ENCODE results near the gene SPATA19.

DNA sequence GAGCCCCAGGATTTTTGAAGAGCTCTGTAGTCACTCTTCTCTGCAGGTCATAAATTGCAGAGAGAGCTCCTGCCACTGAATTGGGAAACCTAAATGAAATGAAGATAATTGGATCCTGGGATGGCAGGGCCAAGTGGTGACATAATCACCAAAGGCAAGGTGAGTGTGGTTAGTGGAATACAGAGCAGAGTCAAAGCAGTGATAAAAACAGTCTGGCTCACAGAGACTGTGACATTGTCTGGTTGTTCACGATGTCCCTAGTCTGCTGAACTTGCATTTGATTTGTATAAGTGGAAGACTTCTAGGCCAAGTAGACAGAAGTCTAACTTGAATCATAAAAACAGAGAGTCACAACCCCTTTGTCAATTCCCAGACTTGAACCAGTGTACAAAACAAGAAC is 26.8 kb upstream of the SPATA19 start:
- TF ChIP-seq, protein P1, sequence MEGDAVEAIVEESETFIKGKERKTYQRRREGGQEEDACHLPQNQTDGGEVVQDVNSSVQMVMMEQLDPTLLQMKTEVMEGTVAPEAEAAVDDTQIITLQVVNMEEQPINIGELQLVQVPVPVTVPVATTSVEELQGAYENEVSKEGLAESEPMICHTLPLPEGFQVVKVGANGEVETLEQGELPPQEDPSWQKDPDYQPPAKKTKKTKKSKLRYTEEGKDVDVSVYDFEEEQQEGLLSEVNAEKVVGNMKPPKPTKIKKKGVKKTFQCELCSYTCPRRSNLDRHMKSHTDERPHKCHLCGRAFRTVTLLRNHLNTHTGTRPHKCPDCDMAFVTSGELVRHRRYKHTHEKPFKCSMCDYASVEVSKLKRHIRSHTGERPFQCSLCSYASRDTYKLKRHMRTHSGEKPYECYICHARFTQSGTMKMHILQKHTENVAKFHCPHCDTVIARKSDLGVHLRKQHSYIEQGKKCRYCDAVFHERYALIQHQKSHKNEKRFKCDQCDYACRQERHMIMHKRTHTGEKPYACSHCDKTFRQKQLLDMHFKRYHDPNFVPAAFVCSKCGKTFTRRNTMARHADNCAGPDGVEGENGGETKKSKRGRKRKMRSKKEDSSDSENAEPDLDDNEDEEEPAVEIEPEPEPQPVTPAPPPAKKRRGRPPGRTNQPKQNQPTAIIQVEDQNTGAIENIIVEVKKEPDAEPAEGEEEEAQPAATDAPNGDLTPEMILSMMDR (CRISPR knock-in tag; IDR thresholded peaks at IDR 0.05), result no peak
- TF ChIP-seq EEA1 (CRISPR knock-in tag; IDR thresholded peaks at IDR 0.05; ENCODE audit: borderline replicate concordance), result no peak
- no peak for TF ChIP-seq ZNF562 (CRISPR knock-in tag; IDR thresholded peaks at IDR 0.05; ENCODE audit: borderline replicate concordance)
- TF ChIP-seq ZNF251 (CRISPR knock-in tag; IDR thresholded peaks at IDR 0.05), result no peak

Data from HepG2 (cell line).